HPDE6-E6E7 (cell line): ENCODE data around the gene RNF4.

Experiments used
- DNase-seq: peaks from one replicate; pipeline ENCODE4 v3.0.0; 2011; ENCODE audit warnings: missing footprints; ENCODE audit errors: extremely low spot score

RNF4 gene

DNA sequence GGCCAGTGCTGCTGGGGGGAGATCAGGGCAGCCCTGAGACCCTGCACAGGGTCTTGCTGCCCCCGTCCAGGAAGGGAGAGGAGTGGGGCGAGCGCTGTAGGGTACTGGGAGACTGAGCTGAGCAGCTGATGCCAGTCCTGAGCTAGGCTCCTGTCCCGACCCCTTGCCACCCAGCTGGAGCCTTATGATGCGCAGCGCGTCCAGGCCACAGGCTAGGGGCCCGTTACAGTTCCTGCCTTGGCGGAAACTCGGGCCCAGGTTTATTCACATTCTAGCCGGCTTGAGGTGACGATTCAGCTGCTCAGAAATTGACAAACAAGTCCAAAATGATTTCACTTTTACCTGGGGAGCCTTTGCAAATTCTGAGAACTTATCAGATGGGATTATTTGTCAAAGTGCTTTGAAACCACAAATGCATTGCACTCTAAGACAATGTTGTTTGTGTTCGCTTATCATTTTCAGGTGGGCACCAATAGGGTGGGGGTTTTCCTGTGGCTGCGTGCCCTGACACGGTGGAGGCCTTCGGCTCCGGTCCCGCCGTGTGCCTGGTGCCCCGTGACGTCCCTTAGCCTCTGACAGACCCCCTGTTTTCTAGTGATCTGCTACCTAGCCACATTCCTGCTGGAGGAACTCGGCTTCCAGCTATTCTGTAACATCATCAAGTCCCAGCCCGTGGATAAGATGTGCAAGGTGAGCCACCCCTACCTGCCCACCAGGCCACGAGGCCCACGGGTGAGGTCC is 31.3 kb upstream of the RNF4 start:
- DNase-seq, result no peak

- DNase-seq, result no peak
Observed at GRCh38 chr4:2438822-2439718, 29.8 kb upstream of the RNF4 start.

GRCh38 chr4:2441393-2442174 is 27.3 kb upstream of the RNF4 start:
- DNase-seq, result peak; percentile 61

DNA sequence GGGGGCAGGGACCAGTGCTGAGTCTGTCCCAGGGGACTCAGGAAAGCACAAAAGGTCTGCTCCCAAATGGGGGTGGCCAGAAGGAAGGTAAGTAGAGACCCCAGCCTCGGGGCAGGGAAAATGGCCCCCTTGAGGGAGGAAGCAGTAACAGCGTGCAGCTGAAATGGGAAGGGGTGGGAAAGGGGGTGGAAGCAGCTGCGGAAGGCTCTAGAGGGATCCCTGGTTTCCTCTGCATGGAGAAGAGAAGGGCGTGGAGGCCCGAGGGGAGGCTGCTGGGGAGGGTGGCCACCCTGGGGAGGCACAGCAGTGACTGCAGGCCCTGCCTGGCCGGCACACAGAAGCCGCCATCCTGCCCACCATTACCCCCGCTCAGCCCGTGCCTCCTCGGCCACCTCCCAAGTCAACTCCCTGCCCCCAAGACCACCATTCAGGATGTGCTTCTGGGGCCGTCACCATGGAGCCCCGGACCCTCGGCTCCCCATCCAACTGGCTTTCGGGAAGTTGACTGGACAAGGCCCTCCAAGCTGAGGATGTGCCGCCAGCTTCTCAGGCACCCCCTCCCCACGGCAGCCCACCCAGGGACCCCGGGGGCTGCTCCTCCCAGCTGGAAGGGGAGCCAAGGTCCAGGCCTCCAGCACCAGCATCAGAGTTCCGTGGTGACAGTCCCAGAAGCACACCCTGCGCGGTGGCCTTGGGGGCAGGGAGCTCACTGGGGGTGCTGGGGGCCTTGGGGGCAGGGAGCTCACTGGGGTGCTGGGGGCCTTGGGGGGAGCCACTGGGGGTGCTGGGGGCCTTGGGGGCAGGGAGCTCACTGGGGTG is 26.5 kb upstream of the RNF4 start:
- no peak for DNase-seq

GRCh38 chr4:2443061-2443730 is 25.7 kb upstream of the RNF4 start:
- DNase-seq, result no peak

GRCh38 chr4:2443956-2444740 is 24.8 kb upstream of the RNF4 start:
- DNase-seq, result no peak

DNA sequence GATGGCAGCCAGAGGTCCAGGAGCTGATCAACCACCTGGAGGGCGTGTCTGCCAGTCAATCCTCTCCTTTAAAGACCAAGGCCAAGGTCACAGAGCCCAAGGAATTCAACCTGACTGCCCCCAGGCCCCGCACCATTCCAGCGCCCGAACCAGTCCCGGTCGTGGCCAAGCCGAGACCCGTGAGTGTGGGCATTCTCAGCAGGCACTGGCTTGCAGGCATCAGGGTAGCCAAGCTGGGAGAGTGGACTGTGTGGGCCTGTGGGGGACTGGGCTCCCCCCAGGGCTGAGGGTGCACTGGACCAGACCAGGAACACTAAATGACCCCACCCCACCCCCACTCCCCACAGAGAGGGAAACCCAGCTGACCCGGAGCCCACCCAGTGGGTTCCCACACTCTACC is 23.8 kb upstream of the RNF4 start:
- no peak for DNase-seq

DNA sequence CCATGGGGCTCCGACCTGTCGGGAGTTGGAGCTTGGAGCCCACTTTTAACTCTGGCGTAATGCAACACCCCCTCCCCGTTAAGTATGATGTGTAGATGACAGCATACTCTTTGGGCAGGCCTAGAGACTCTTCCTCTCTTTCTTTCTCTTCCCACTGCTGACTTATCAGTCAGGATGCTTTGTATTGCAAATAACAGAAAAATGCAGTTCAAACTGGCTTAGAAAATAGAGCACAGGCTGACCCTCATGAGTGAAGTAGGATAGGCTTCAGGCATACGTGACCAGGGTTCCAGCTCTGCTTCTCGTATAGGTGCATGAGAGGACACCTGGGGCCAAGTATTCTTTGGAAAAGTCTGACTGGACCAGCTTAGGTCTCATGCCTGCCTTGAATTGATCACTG is 23.3 kb upstream of the RNF4 start:
- DNase-seq, result no peak

- no peak for DNase-seq
Observed at GRCh38 chr4:2446656-2447564, 22.0 kb upstream of the RNF4 start.

DNA sequence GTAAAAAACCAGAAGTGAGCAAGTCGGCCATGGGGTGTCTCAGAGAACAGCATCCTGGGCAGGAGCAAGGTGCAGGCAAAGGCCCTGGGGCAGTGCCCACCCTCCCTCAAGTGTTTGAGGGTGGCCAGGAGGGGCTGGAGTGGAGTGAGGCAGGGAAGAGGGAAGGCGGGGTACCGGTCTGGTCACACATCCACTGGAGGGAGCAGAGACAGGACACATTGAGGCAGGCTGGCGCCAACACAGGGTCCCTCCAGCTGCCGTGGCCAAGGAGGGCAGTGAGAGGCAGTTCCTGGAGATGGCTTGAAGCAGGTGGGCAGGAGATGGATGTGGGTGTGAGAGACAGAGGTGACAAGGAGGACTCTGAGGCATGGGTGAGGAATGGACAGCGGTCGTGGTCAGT is 20.3 kb upstream of the RNF4 start:
- no peak for DNase-seq

- no peak for DNase-seq
Observed at GRCh38 chr4:2449051-2449450, 19.9 kb upstream of the RNF4 start.

DNA sequence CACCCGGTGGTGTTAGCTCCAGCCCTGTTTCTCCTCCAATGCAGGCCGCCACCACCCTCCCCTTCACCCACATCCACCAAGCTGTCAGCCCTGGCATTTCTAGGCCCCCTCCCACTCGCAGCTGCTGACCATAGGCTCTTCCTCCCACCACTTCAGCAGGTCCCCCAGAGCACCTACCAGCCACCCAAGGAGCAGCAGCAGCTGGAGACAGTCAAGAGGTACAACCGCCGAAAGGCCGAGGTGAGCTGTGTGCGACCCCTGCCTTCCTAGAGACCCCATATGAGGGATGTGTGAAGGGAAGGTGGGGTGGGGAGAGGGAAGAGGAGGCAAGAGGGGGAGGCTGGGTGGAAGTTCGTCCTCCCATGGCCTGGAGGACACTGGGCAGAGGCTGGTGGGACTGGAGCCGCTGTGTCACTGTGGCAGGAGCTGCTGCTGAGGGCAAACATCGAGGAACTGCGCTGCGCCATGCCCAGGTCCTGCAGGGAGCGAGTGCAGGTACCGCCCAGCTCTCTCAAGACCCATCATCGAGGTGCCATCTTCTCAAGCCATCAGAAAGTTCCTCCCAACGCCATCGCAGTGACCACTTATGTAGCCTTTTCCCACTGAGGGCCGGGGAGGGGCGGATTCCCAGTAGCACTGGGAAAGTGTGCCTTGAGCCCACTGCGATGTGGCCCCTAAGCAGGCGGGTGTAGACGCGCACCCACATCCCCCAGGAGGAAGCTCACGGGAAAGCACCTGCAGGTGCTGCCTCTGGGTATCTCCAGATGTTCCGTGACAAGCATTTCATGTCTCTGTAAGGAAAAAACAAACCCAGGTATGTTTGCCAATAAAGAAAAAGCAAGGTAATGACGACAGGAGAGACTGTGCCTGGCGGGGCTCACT is 19.2 kb upstream of the RNF4 start:
- no peak for DNase-seq

- DNase-seq, result no peak
Observed at GRCh38 chr4:2450394-2451035, 18.4 kb upstream of the RNF4 start.

DNA sequence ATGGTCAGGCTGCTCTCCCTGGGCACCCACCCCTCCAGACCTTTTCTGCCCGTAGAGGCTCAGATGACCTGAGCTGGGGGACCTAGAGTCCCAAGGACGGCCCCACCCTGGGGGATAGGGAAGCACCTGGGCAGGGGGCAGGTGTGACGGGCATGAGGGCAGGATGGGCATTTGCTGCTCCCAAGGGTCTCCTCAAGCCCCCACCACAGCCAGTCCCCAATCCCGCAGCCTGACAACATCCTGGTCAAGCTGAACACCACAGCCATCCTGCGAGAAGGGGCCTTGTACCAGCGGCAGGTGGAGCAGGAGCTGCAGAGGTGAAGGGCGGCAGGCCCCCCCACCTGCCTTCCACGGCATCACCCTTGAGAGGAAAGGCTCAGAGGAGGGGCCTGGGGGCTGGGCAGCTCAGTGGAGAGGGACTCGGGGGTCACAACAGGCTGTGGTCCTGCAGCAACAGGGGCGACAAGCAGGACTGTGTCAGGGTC is 17.8 kb upstream of the RNF4 start:
- no peak for DNase-seq

DNA sequence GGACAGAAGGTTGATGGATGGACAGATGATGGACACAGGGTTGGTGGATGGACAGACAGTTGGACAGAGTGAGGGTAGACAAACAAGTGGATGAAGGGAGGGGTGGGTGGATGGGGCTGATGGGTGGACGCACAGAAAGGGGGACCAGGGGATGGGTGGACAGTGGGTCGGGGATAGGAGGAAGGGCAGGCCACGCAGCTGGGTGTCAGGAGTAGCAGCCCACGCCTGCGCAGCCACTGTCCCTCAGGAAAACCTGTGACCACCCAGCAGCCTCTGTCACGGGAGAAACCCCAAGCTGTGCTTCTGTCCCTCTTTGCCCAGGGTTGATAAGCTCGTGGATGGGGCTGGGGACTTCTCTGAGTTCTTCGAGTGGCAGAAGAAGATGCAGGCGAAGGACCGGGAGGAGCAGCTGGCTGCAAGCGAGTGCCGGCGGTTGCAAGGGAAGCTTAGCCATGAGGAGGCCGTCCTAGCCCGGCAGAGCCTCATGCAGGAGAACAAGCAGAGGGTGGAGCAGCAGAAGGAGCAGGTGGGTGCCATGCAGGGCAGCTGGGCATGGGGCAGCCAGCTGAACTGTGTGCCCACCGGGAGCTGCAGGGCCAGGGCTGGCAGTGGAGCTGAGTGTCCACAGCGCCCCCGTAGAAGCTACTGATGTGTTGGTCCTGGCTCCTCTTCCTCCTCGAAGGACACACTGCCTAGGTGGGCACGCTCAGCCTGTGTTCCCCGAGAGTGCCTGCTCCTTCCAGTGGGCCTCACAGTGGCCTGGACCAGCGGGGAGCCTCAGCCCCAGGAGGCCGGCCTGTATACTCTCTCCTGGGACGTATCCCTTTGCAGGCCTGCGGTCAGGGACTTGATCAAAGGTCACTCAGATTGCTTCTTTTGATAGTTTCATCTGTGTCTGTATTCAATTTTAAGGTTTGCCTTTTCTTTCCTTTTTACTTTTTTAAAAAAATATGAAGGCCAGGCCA is 16.8 kb upstream of the RNF4 start:
- no peak for DNase-seq
